HG02642 (cell line): Measurements from ENCODE around the gene CYBA.

ENCODE experiments used
- ATAC-seq: cut with Tn5 transposase; IDR thresholded peaks from one replicate; pipeline ENCODE4 v1.9.1; 2021; ENCODE audit warnings: mild to moderate bottlenecking; ENCODE audit not compliant: unreplicated experiment, poor library complexity

Gene CYBA

DNA sequence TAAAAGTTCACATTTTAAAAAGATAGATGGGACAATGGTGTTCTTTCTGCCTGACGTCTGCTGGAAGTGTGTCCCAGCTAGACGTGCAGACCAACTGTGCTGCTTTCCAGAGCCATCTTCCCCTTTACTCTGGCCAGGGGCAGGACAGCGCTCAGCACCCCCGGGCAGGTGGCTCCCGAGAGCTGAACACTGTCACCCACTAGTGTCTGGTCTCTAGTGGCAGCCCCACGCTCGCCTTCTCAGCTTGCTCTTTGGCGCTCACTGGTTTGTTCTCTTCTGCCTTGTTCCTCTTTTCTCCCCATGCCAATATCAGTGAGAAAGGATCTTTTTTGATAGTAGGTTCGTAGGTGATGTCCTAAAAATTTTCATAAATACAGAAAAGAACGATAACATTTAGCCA is 54.9 kb downstream of the CYBA start:
- no peak for ATAC-seq

DNA sequence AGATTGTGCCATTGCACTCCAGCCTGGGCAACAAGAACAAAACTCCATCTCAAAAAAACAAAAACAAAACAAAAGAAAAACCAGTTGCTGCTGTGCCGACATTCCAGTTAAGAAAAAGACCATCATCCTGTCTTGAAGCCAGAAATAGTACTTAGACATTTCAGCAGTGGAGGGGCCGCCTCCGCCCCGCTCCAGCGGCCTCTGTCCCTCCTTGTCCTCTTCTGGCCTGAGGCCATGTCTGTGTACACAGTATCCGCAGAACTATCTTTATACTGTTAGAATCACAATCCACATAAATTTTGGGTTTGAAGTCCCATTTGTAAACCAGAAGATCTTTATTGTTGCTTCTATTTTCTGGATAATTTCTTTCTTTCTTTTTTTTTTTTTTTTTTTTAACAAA is 55.8 kb downstream of the CYBA start:
- ATAC-seq, result no peak

DNA sequence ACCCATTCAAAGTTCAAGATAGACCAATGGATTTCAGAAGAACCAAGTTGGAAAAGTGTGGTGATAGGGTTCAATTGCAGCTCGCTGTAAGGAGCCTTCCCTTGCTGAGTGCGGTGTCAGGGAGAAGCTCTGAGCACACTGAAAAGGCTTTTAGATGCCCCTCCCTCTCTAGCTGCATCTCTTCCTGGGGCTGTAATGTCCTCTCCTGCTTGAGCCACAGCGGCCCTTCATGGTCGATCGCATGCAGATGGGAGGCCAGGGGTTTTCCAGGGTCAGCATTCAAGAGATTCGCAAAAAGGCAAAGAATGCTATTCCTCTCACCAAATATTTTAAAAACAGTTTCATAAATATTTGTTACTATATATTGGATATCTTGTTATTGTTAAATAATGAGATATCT is 56.9 kb downstream of the CYBA start:
- ATAC-seq, result no peak

DNA sequence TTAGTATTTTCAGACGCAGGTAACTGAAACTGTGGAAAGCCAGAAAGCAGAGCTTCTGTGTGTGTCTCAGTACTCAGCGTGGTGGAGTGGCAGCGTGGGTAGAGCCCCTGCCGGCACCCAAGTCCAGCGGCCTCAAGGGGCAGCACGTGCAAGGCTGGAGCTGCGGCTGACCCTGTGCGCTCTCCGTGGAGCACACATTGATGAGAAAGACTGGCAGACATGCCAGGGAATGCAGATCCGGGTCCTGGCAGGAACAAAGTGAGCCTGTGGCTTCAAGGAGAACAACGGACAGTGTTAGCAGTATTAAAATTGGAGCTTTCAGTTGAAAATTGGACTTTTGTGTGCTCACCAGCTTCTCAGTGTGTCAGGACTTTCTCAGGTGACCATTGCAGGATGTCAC is 57.4 kb downstream of the CYBA start:
- ATAC-seq, result no peak
